MM.1S (cell line): ENCODE measurements around the gene MAL.

ENCODE experiments used
- DNase-seq: peaks from one replicate; pipeline ENCODE4 v3.0.0-alpha.2; 2015
- H2AFZ ChIP-seq: fragments of 300-600 bp; sonication (generic); 2 replicates; pipeline ENCODE4 v1.6.0; 2016; ENCODE audit warnings: antibody characterized with exemption, low read length
- H3F3A ChIP-seq: fragments of 300-600 bp; sonication (generic); 2 replicates; pipeline ENCODE4 v1.6.1; 2016; ENCODE audit warnings: mild to moderate bottlenecking, antibody characterized with exemption, low read length, moderate library complexity, mixed read lengths; ENCODE audit not compliant: insufficient read depth
- H3K27ac ChIP-seq: fragments of 300-600 bp; sonication (generic); 2 replicates; pipeline ENCODE4 v1.5.1; 2016; ENCODE audit warnings: mild to moderate bottlenecking, low read length
- H3K27me3 ChIP-seq: fragments of 300-600 bp; sonication (generic); replicated peaks from 2 replicates; pipeline ENCODE4 v1.6.0; 2016; ENCODE audit warnings: low read length; ENCODE audit not compliant: insufficient read depth
- H3K36me3 ChIP-seq: fragments of 300-600 bp; sonication (generic); replicated peaks from 2 replicates; pipeline ENCODE4 v1.6.1; 2016; ENCODE audit warnings: mild to moderate bottlenecking, low read length, mixed read lengths; ENCODE audit not compliant: insufficient read depth
- H3K4me1 ChIP-seq: fragments of 300-600 bp; sonication (generic); 2 replicates; pipeline ENCODE4 v1.6.1; 2016; ENCODE audit warnings: low read length, mixed read lengths
- H3K4me2 ChIP-seq: fragments of 300-600 bp; sonication (generic); 2 replicates; pipeline ENCODE4 v1.6.0; 2016; ENCODE audit warnings: low read depth, low read length
- H3K4me3 ChIP-seq: fragments of 300-600 bp; sonication (generic); 2 replicates; pipeline ENCODE4 v1.5.1; 2016; ENCODE audit warnings: low read length, mixed read lengths
- H3K79me2 ChIP-seq: fragments of 300-600 bp; sonication (generic); 2 replicates; pipeline ENCODE4 v1.6.1; 2016; ENCODE audit warnings: mixed run types, low read length, mixed read lengths
- H3K9ac ChIP-seq: fragments of 300-600 bp; sonication (generic); 2 replicates; pipeline ENCODE4 v1.6.1; 2016; ENCODE audit warnings: low read length, mixed read lengths
- H3K9me2 ChIP-seq: fragments of 300-600 bp; sonication (generic); replicated peaks from 2 replicates; pipeline ENCODE4 v1.6.1; 2016; ENCODE audit warnings: mild to moderate bottlenecking, low read length, mixed read lengths; ENCODE audit not compliant: insufficient read depth
- H3K9me3 ChIP-seq: fragments of 300-600 bp; sonication (generic); replicated peaks from 2 replicates; pipeline ENCODE4 v1.6.1; 2016; ENCODE audit warnings: mild to moderate bottlenecking, low read length, mixed read lengths; ENCODE audit not compliant: insufficient read depth
- H4K20me1 ChIP-seq: fragments of 300-600 bp; sonication (generic); 2 replicates; pipeline ENCODE4 v1.6.1; 2016; ENCODE audit warnings: mild to moderate bottlenecking, low read length, moderate library complexity, mixed read lengths; ENCODE audit not compliant: insufficient read depth
- CTCF ChIP-seq: fragments of 300-600 bp; sonication (generic); IDR thresholded peaks from 2 replicates; pipeline ENCODE4 v1.5.1; 2016; ENCODE audit warnings: antibody characterized with exemption, low read length, mixed read lengths
- EZH2 ChIP-seq: fragments of 300-600 bp; sonication (generic); optimal IDR thresholded peaks from 2 replicates; pipeline ENCODE3; 2017; ENCODE audit warnings: low read depth, mild to moderate bottlenecking, antibody characterized with exemption, low read length, mixed read lengths
- EZH2phosphoT487 ChIP-seq: fragments of 300-600 bp; sonication (generic); IDR thresholded peaks from 2 replicates; pipeline ENCODE4 v1.6.1; 2018; ENCODE audit warnings: antibody characterized with exemption, low read length

Gene MAL

GRCh38 chr2:94994914-94995552 lies 30.5 kb upstream of the MAL start:
- Histone ChIP-seq H3K27ac (no peak overlapping the region), H3K4me3 (no peak overlapping the region), H3K4me1 (no peaks in the 10 kb centered on the region), H3K79me2 (no peaks in the 10 kb centered on the region), H4K20me1 (no peaks in the 10 kb centered on the region), H3K9me3 (no peaks in the 10 kb centered on the region), H3K4me2 (no peak overlapping the region), H3K36me3 (no peaks in the 10 kb centered on the region), H3K27me3 (no peaks in the 10 kb centered on the region), H3K9me2 (no peaks in the 10 kb centered on the region), H3F3A (no peaks in the 10 kb centered on the region), H3K9ac (no peak overlapping the region), H2AFZ (no peak overlapping the region)
- TF ChIP-seq EZH2phosphoT487: no peak
- no peak for DNase-seq

- Histone ChIP-seq H3K9me2 (no peaks in the 10 kb centered on the region), H2AFZ (no peak overlapping the region), H3K4me3 (no peak overlapping the region), H3F3A (no peaks in the 10 kb centered on the region), H3K27me3 (no peaks in the 10 kb centered on the region), H3K27ac (no peak overlapping the region), H3K9me3 (no peaks in the 10 kb centered on the region), H3K79me2 (no peaks in the 10 kb centered on the region), H3K4me2 (no peak overlapping the region), H3K4me1 (no peaks in the 10 kb centered on the region), H3K9ac (no peak overlapping the region), H3K36me3 (no peaks in the 10 kb centered on the region), H4K20me1 (no peaks in the 10 kb centered on the region)
- no peak for TF ChIP-seq EZH2phosphoT487
- no peak for TF ChIP-seq EZH2
- no peak for TF ChIP-seq CTCF
- no peak for DNase-seq
These were observed 29.8 kb upstream of the MAL start for GRCh38 chr2:94995553-94996304.

- Histone ChIP-seq H3F3A (no peaks in the 10 kb centered on the region), H3K36me3 (no peaks in the 10 kb centered on the region), H3K79me2 (no peaks in the 10 kb centered on the region), H3K9ac (no peak overlapping the region), H3K4me2 (no peak overlapping the region), H2AFZ (no peak overlapping the region), H4K20me1 (no peaks in the 10 kb centered on the region), H3K9me3 (no peaks in the 10 kb centered on the region), H3K9me2 (no peaks in the 10 kb centered on the region), H3K4me1 (no peaks in the 10 kb centered on the region), H3K4me3 (no peak overlapping the region), H3K27ac (no peak overlapping the region), H3K27me3 (no peaks in the 10 kb centered on the region)
- TF ChIP-seq CTCF (no peak), EZH2 (no peak), EZH2phosphoT487 (no peak)
- DNase-seq: no peak
These were observed 29.0 kb upstream of the MAL start for GRCh38 chr2:94996305-94997100.
